HEK293T (cell line): ENCODE results near the gene SCUBE2.

Experiments
- CTCF ChIA-PET: fragments of 350-600 bp; formaldehyde crosslinking; extraction: SDS; loops from one replicate; lab custom pipeline; 2021; ENCODE audit warnings: antibody characterized with exemption, inconsistent platforms; lab: Yijun Ruan, JAX
- POLR2A ChIA-PET: fragments of 350-600 bp; formaldehyde crosslinking; extraction: SDS; loops from one replicate; lab custom pipeline; 2020; ENCODE audit warnings: antibody characterized with exemption, inconsistent platforms; lab: Yijun Ruan, JAX
- DNase-seq: peaks from one replicate; pipeline ENCODE4 v3.0.0; 2012; ENCODE audit warnings: mixed read lengths; ENCODE audit errors: extremely low spot score
- ARNT ChIP-seq: fragments of 450-650 bp; IDR thresholded peaks from 2 replicates; pipeline ENCODE4 v1.6.1; 2017; ENCODE audit warnings: mild to moderate bottlenecking
- BHLHE40 ChIP-seq: fragments of 450-650 bp; IDR thresholded peaks from 2 replicates; pipeline ENCODE4 v1.6.1; 2016; ENCODE audit warnings: mild to moderate bottlenecking, moderate library complexity, borderline replicate concordance
- CTBP1 ChIP-seq: fragments of 450-650 bp; IDR thresholded peaks from 2 replicates; pipeline ENCODE4 v1.6.1; 2016; ENCODE audit warnings: borderline replicate concordance
- ELF4 ChIP-seq: fragments of 450-650 bp; IDR thresholded peaks from 2 replicates; pipeline ENCODE4 v1.6.1; 2017; ENCODE audit warnings: antibody characterized with exemption
- FOXA1 ChIP-seq: fragments of 450-650 bp; IDR thresholded peaks from 2 replicates; pipeline ENCODE4 v1.6.1; 2016; ENCODE audit warnings: mild to moderate bottlenecking
- FOXK2 ChIP-seq: fragments of 450-650 bp; IDR thresholded peaks from 2 replicates; pipeline ENCODE4 v1.6.1; 2016; ENCODE audit warnings: mild to moderate bottlenecking
- FOXM1 ChIP-seq: fragments of 450-650 bp; IDR thresholded peaks from 2 replicates; pipeline ENCODE4 v1.6.1; 2017; ENCODE audit warnings: mild to moderate bottlenecking, borderline replicate concordance
- HDGF ChIP-seq: fragments of 450-650 bp; IDR thresholded peaks from 2 replicates; pipeline ENCODE4 v1.6.1; 2017; ENCODE audit warnings: antibody characterized with exemption, borderline replicate concordance
- L3MBTL2 ChIP-seq: fragments of 450-650 bp; conservative IDR thresholded peaks from 2 replicates; pipeline ENCODE4 v1.6.1; 2016; ENCODE audit warnings: mild to moderate bottlenecking
- LEF1 ChIP-seq: fragments of 450-650 bp; IDR thresholded peaks from 2 replicates; pipeline ENCODE4 v1.6.1; 2017; ENCODE audit warnings: mild to moderate bottlenecking, borderline replicate concordance
- NFRKB ChIP-seq: fragments of 450-650 bp; IDR thresholded peaks from 2 replicates; pipeline ENCODE4 v1.6.1; 2016; ENCODE audit warnings: mild to moderate bottlenecking, moderate library complexity
- SP1 ChIP-seq: fragments of 450-650 bp; IDR thresholded peaks from 2 replicates; pipeline ENCODE4 v1.6.1; 2017
- SUZ12 ChIP-seq: fragments of 450-650 bp; IDR thresholded peaks from 2 replicates; pipeline ENCODE4 v1.6.1; 2016; ENCODE audit warnings: mild to moderate bottlenecking
- TARDBP ChIP-seq: fragments of 450-650 bp; IDR thresholded peaks from 2 replicates; pipeline ENCODE4 v1.6.1; 2016
- ZNF384 ChIP-seq: fragments of 450-650 bp; IDR thresholded peaks from 2 replicates; pipeline ENCODE4 v1.6.1; 2016
- TF ChIP-seq, protein P1 (sequence below): fragments of 450-650 bp; IDR thresholded peaks from 2 replicates; pipeline ENCODE4 v1.6.1; 2016

SCUBE2 gene

DNA sequence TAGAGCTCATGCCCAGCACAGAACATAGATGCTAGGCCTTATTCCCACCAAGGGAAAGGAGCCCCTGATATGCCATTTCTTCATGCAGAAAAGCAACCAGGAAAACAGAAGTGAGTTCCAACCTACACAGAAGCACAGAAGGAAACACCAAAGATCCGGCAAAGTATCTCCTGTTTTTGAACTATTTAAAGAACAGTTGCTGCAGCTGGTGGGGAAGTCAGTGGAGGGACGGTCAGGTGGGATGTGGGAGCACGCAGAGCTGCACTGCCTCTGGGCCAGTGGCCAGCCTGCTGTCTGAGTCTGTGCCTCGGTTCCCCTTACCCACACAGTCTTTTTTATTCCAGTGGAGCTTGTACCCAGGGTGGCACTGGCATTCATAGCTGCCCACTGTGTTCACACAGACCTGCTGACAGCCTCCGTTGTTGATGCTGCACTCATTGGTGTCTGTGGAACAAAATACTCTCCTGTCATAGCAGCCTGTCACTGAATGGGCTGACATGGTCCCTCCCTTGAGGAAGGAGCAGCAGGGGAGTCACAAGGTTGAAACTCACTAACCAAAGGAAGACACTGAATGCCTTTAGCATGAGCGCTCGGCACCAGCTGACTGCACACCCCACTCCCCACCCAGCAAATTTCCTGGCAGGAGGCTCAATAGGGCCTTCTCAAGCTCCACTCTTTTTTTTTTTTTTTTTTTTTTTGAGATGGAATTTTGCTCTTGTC, 37.9 kb downstream of the SCUBE2 start:
- no peak for TF ChIP-seq BHLHE40
- TF ChIP-seq NFRKB = no peak
- TF ChIP-seq FOXK2 = no peak
- no peak for TF ChIP-seq TARDBP
- no peak for TF ChIP-seq FOXA1
- TF ChIP-seq ZNF384 = no peak
- no peak for TF ChIP-seq HDGF
- TF ChIP-seq SUZ12 = no peak
- no peak for TF ChIP-seq SP1
- ChIA-PET POLR2A (no interaction called here), CTCF (no interaction called here)
- no peak for DNase-seq

DNA sequence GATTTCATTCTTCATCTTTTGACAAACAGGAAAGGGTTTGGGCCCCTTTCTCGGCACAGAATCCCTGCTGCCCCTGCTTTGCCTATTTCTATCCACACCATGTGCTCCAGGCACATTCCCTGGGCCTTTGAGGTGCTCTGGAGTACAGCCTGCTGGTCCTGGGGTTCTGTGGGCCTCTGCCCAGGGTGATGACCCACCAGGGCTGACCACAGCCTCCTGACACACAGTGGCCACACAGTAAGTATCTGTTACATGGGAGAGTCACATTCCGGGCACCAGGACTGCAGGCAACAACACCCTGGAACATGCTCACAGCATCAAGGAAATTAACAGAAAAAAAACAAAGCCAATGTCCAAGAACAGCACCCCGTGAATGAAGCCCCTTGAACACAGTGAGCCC, 39.1 kb downstream of the SCUBE2 start:
- no peak for TF ChIP-seq L3MBTL2
- no peak for TF ChIP-seq BHLHE40
- TF ChIP-seq FOXA1 = no peak
- TF ChIP-seq NFRKB = no peak
- TF ChIP-seq ARNT = no peak
- no peak for TF ChIP-seq LEF1
- TF ChIP-seq, protein P1, sequence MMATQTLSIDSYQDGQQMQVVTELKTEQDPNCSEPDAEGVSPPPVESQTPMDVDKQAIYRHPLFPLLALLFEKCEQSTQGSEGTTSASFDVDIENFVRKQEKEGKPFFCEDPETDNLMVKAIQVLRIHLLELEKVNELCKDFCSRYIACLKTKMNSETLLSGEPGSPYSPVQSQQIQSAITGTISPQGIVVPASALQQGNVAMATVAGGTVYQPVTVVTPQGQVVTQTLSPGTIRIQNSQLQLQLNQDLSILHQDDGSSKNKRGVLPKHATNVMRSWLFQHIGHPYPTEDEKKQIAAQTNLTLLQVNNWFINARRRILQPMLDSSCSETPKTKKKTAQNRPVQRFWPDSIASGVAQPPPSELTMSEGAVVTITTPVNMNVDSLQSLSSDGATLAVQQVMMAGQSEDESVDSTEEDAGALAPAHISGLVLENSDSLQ = no peak
- no peak for TF ChIP-seq SP1
- TF ChIP-seq ELF4 = no peak
- no peak for TF ChIP-seq TARDBP
- TF ChIP-seq SUZ12 = no peak
- no peak for TF ChIP-seq HDGF
- TF ChIP-seq FOXM1 = no peak
- no peak for TF ChIP-seq CTBP1
- no peak for DNase-seq
- POLR2A ChIA-PET = no interaction called here
- CTCF ChIA-PET = no interaction called here

DNA sequence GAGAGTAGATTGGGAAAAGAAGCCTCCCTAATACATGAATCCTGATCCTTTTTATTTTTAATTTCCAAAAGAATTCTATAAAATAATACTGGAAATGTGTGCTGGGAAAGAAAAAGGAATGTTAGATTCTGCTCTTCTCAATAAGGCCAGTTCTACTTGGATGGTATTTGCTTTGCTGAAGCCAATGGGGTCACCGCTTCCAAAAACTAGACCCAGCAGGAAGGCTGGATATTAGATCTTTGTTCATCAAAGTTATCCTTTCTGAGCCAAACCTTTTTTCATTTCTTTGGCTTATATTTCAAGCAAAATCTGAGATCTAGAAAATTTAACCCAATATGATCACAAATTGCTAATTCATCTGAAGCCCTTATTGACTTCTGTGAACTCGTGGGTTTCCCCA, 41.4 kb downstream of the SCUBE2 start:
- POLR2A ChIA-PET = no interaction called here
- CTCF ChIA-PET = no interaction called here
- DNase-seq = no peak
- no peak for TF ChIP-seq ARNT
- TF ChIP-seq, protein P1 = no peak

DNA sequence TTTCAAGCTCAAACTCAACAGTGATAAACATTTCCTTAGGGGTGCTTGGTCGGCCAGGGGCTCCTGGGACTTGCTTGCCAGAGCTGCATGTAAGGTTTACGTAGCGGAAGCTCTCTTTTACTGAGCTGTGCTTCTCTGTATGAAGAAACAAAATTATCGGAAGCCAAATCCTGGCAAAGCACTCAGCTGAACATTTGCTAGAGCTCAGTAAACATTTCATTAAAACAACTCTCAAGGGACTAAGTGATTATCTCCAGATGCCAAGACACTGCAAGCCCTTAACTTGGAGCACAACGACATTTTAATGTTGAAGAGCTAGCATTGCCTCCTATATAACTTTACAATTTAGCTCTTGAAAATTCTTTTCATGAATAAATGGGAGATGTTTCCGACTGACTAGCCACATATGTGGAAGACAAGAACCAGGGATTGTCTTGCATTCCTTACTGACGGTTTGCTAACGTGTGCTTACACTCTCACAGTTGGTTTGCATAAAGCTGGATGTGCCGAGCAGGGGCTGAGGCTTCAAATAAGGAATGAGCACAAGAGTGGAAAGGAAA, 43.4 kb downstream of the SCUBE2 start:
- ChIA-PET CTCF (interaction anchor here (2.1 kb wide), 1 partner anchor 32 kb away, joined by 10 read pairs; no protein-coding TSS in a partner anchor), POLR2A (interaction anchor here (0.9 to 1.0 kb wide), 2 partner anchors 13 to 365 kb away, joined by 3 read pairs; partner anchors contain the start of genes RPL27A and TRIM66)
- no peak for DNase-seq
- no peak for TF ChIP-seq HDGF
- TF ChIP-seq L3MBTL2 = no peak
- TF ChIP-seq FOXA1 = no peak
- no peak for TF ChIP-seq NFRKB
- no peak for TF ChIP-seq FOXK2
- TF ChIP-seq SUZ12 = no peak
- TF ChIP-seq, protein P1 = no peak
- no peak for TF ChIP-seq FOXM1

DNA sequence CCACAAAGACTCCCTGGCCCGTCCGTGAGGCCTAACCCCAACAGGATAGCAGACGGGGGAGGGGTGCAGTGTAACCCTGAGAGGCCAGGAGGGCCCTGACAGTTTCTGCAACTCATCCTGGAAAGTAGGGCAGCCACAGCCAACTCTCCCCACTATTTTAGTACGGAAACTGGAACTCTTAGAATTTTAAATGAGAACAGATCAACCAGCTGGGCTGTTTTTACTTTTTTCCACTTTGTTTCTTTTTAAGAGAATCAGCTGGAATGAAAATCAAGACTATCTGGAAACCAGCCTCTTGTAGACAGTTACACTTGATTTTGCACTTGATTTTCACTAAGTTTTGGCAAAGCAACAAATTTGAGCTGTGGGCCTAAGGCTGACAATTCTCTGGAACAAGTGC, 44.9 kb downstream of the SCUBE2 start:
- no peak for DNase-seq
- ChIA-PET POLR2A (interaction anchor here (1.3 kb wide), 1 partner anchor 413 kb away, joined by 3 read pairs; no protein-coding TSS in a partner anchor), CTCF (interaction anchor here (0.6 to 2.1 kb wide), 2 partner anchors 31 to 596 kb away, joined by 4 to 10 read pairs; no protein-coding TSS in a partner anchor)
- TF ChIP-seq TARDBP (no peak), ZNF384 (no peak), FOXA1 (no peak), L3MBTL2 (no peak), FOXM1 (no peak), ELF4 (no peak)

DNA sequence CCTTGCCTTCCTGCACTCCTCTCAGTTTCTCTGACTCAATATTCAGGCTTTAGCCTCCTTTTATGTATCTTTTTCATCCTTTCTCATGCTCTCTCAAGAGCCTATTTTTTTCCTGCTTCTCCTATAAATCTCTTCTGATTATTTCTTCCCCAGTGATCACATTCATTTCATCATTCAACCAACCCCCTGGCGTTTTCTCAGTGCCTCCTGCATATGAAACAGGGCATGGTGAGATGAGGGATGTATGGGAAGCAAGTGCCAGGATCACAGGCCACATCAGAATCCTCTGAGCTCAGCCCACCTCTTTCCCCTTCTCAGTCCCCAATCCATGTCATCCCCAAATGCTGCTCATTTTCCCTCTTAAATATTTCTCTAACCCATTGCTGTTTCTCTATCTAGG, 48.9 kb downstream of the SCUBE2 start:
- no peak for DNase-seq
- ChIA-PET CTCF (no interaction called here), POLR2A (no interaction called here)
- TF ChIP-seq NFRKB (no peak), HDGF (no peak), SP1 (no peak), SUZ12 (no peak), FOXA1 (no peak), LEF1 (no peak), TARDBP (no peak), CTBP1 (no peak), ELF4 (no peak), L3MBTL2 (no peak), FOXM1 (no peak), ZNF384 (no peak), FOXK2 (no peak), ARNT (no peak)
- TF ChIP-seq, protein P1 = no peak
